ENCODE data around the gene RP9.

Gene RP9

GRCh38 chr7:33111614-33112013 is 2.4 kb upstream of the RP9 start:
- TF ChIP-seq FOXP2 (optimal IDR thresholded peaks at IDR 0.05; ENCODE audit: borderline replicate concordance, extremely low read depth, extremely low read length, insufficient read depth) (no peak), SIN3A (IDR thresholded peaks at IDR 0.05; ENCODE audit: borderline replicate concordance, insufficient read depth, low read length) (no peak), TAF1 (IDR thresholded peaks at IDR 0.05; ENCODE audit: borderline replicate concordance, insufficient read depth, low read length) (no peak), REST (IDR thresholded peaks at IDR 0.05; ENCODE audit: insufficient read depth in 1 of 2, low read depth in 2 of 2, low read length in 2 of 2) (no peak), POLR2AphosphoS5 (IDR thresholded peaks at IDR 0.05; ENCODE audit: low read depth, low read length) (no peak)

GRCh38 chr7:33109758-33110238 is 594 bp upstream of the RP9 start:
- no peak for TF ChIP-seq TAF1 (IDR thresholded peaks at IDR 0.05; ENCODE audit: borderline replicate concordance, insufficient read depth, low read length)
- no peak for TF ChIP-seq REST (IDR thresholded peaks at IDR 0.05; ENCODE audit: insufficient read depth in 1 of 2, low read depth in 2 of 2, low read length in 2 of 2)
- TF ChIP-seq FOXP2 (optimal IDR thresholded peaks at IDR 0.05; ENCODE audit: borderline replicate concordance, extremely low read depth, extremely low read length, insufficient read depth): no peak
- no peak for TF ChIP-seq SIN3A (IDR thresholded peaks at IDR 0.05; ENCODE audit: borderline replicate concordance, insufficient read depth, low read length)
- no peak for TF ChIP-seq POLR2AphosphoS5 (IDR thresholded peaks at IDR 0.05; ENCODE audit: low read depth, low read length)

GRCh38 chr7:33108554-33109004 is 625 bp downstream of the RP9 start:
- TF ChIP-seq POLR2AphosphoS5 (IDR thresholded peaks at IDR 0.05; ENCODE audit: low read depth, low read length) (no peak), FOXP2 (optimal IDR thresholded peaks at IDR 0.05; ENCODE audit: borderline replicate concordance, extremely low read depth, extremely low read length, insufficient read depth) (no peak), REST (IDR thresholded peaks at IDR 0.05; ENCODE audit: insufficient read depth in 1 of 2, low read depth in 2 of 2, low read length in 2 of 2) (no peak), SIN3A (IDR thresholded peaks at IDR 0.05; ENCODE audit: borderline replicate concordance, insufficient read depth, low read length) (no peak), TAF1 (IDR thresholded peaks at IDR 0.05; ENCODE audit: borderline replicate concordance, insufficient read depth, low read length) (no peak)

- TF ChIP-seq TAF1 (IDR thresholded peaks at IDR 0.05; ENCODE audit: borderline replicate concordance, insufficient read depth, low read length) (no peak), SIN3A (IDR thresholded peaks at IDR 0.05; ENCODE audit: borderline replicate concordance, insufficient read depth, low read length) (no peak), REST (IDR thresholded peaks at IDR 0.05; ENCODE audit: insufficient read depth in 1 of 2, low read depth in 2 of 2, low read length in 2 of 2) (no peak), FOXP2 (optimal IDR thresholded peaks at IDR 0.05; ENCODE audit: borderline replicate concordance, extremely low read depth, extremely low read length, insufficient read depth) (no peak), POLR2AphosphoS5 (IDR thresholded peaks at IDR 0.05; ENCODE audit: low read depth, low read length) (no peak)
Measured at GRCh38 chr7:33107136-33108066, 1.8 kb downstream of the RP9 start.

Measured in PFSK-1 (cell line).